Activated CD4-positive, alpha-beta T cell treated with anti-CD3 and anti-CD28 coated beads, Interleukin-2, amount 50 U/mL, for 16 hours (primary cell): Measurements from ENCODE around the gene NIPAL3.
"Not testable (repeated sequence)": the region's sequence is repeated elsewhere in the genome, so short reads cannot be mapped to it uniquely, and the experiment has no call there.

ENCODE experiments used
- DNase-seq: peaks from one replicate; pipeline ENCODE4 v3.0.0-alpha.2; 2020

Gene NIPAL3

GRCh38 chr1:24493785-24494184, 78.2 kb downstream of the NIPAL3 start:
- no peak for DNase-seq

DNA sequence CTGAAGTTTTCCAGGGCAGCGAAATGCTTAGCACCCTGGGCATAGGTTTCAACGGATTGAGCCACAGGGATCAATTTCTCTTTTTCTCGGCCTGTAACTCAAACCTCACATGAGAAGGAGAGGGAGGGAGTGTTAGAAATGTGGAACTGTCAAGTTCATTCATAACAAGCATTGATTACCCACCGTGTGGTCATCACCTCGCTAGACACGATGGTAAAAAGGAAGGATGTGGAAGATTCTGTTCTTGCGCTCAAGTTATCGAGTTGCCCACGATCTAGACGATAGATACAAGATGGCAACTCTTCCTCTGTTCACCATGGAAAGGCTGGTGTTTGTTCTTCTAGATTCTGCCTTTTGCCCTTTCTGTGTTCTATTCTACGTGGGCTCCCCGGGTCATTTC, 83.0 kb downstream of the NIPAL3 start:
- DNase-seq = no peak

DNA sequence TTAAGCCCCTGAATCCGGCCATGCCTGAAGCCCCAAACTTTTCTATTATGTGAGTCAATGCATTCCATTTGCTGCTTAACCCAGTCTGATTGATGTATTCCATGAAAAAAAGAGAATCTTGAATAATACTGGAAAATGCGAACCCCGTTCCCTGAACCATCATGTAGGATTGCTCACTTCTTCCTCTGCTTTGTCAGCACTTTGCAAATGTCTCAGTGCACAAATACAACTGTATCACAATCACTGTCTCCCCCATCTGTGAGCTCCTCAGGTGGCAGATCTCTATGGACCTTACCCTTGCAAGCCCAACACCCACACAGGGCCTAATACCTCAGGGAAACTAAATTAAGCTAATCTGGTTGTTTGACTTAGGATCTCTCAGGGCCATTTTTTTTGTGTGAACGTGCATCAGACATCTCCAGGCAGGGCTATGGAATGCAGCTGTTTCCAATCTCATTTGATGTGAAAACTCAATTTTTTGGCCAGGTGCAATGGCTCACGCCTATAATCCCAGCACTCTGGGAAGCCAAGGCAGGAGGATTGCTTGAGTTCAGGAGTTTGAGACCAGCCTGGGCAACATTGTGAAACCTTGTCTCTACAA, 84.9 kb downstream of the NIPAL3 start:
- DNase-seq = no peak

- DNase-seq = peak; percentile 66
Measured at GRCh38 chr1:24501371-24502064, 85.9 kb downstream of the NIPAL3 start.

- peak; percentile 69 for DNase-seq
Measured at GRCh38 chr1:24502065-24502708, 86.6 kb downstream of the NIPAL3 start.

- peak; percentile 91 for DNase-seq
Measured at GRCh38 chr1:24502709-24503058, 87.1 kb downstream of the NIPAL3 start, which contains the start of gene RCAN3. Gene RCAN3, plus strand, starts transcription at chr1:24502836. Its CDS starts 11,537 bp downstream, at chr1:24514373.

DNA sequence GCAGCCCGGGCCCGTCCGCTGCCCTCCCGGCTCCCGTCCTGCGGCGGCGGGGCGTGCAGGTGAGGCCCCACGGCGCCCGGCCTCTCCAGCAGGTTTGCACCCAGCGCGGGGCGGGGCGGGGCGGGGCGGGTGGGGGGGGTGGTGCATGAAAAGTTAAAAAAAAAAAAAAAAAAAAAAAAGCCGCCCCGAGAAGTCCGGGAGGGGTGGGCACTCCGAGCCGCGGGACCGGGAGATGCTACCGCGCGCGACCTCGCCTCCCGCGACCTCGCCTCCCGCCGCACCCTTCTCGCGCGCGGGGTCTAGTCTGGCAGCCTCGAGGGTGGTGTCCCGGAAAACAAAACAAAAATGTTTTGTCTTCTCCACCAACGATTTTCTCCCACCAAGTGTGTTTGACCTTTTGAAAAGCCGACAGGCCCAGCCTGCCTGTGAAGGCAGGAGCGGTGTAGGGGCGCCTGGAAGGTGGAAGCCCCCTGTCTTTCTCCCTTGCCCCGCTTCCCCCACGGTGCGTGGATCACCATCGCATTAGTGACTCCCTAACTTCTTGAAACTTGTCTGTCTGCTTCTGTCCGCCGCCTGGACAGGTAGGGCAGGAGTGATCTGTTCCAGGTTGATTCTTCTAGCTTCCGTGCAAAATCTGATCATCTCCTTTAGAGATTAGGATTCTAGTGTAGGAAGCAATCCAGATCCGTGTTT, 87.6 kb downstream of the NIPAL3 start:
- DNase-seq = no peak

GRCh38 chr1:24503870-24504523, 88.4 kb downstream of the NIPAL3 start:
- DNase-seq = no peak

GRCh38 chr1:24504560-24504959, 89.0 kb downstream of the NIPAL3 start:
- no peak for DNase-seq

- no peak for DNase-seq
Measured at GRCh38 chr1:24505816-24506215, 90.2 kb downstream of the NIPAL3 start.

DNA sequence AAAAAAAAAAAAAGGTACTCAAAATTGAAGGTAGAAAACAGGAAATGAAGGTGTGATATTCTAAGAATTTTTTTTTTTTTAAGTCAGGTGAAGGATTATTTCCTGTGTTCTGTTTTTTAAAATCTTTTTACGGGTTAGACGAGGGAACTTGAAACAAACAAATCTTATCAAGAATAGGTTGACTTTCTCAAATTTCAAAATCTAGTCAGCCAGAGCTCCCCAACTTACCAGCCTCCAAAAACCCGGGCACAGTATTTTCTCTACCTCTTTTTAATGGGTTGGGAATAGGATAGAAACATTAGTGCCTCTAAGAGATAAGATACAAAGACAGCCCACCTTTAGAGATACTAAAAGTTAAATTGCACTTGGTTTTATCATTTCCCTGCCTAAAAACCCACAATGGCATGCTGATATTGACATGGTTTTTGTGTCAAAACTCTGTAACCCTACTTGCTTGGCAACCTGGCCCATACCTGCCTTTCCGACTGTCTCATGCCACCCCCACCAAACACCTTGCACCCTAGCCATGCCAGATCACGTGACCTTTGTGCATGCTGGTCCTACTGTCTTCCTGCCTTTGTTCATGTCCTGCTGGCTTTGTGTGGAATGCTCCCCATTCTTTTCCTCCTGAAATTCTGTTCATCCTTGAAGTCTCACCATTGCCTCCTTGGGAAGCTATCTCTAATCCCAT, 91.2 kb downstream of the NIPAL3 start:
- no peak for DNase-seq

GRCh38 chr1:24507405-24507804, 91.8 kb downstream of the NIPAL3 start:
- no peak for DNase-seq

DNA sequence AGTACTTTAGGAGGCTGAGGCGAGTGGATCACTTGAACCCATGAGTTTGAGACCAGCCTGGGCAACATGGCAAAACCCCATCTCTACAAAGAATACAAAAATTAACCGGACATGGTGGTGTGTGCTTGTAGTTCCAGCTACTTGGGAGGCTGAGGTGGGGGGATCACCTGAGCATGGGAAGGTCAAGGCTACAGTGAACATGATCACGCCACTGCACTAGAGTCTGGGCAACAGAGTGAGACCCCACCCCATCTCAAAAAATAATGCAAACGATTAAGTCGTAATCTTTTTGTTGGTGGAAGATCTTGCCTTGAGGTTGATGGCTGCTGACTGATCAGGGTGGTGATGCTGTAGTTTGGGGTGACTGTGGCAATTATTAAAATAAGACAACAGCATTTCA, 93.3 kb downstream of the NIPAL3 start:
- DNase-seq = no peak

GRCh38 chr1:24513706-24514105, 98.1 kb downstream of the NIPAL3 start:
- DNase-seq = no peak

DNA sequence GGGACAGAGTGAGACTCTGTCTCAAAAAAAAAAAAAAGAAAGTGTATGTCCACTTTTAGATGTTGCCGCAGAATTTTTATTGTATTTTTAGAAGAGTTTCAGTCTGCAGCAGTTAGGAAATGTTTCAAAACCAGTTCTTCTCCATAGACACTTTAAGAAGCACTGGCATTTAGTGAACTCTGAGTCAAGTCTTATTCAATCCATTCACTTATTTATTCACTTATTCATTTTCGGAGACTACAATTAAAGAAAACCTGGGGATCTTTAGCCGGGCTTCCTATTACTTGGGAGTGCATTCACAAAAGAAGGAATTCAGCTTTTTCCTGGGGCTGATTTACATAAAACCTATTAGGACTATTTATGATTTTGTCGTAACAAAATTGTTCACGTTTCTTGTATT, 99.3 kb downstream of the NIPAL3 start:
- DNase-seq = no peak

GRCh38 chr1:24515671-24516209, 100.1 kb downstream of the NIPAL3 start:
- not testable (repeated sequence) for DNase-seq

GRCh38 chr1:24516506-24516905, 100.9 kb downstream of the NIPAL3 start:
- no peak for DNase-seq

DNA sequence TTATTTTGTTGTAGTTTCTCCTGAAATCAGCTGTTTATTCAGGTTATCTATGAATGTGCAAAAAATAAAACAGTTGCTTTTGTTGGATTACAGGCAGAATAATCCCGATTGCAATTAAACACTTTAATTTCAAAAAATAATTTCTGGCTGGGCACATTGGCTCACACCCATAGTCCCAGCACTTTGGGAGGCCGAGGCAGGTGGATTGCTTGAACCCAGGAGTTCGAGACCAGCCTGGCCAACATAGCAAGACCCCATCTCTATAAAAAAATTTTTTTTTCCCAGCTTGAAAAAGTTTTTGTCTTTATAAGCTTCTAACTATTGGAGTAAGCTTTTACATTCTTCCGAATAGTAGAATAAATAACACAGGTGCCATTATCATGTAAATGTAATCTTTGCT, 102.3 kb downstream of the NIPAL3 start:
- DNase-seq = no peak

DNA sequence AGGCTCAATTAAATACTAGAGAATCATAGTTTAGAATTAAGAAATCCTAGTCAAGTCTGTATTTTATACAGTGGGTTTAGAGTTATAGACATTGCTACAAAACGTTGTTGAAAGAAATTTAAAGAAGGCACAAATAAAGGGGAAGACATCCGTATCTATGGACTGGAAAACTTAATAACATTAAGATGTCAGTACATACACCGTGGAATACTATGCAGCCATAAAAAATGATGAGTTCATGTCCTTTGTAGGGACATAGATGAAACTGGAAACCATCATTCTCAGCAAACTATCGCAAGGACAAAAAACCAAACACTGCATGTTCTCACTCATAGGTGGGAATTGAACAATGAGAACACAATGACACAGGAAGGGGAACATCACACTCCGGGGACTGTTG, 104.7 kb downstream of the NIPAL3 start:
- not testable (repeated sequence) for DNase-seq
